ENCODE measurements around the gene ATP9B. TPM values are rescaled to one million over a fixed set of nuclear protein-coding genes. Genes with fewer than 3 reads are reported as not detected.

ATP9B gene
- total RNA-seq, 1 donor from 2014 or later = 33.2 TPM

DNA sequence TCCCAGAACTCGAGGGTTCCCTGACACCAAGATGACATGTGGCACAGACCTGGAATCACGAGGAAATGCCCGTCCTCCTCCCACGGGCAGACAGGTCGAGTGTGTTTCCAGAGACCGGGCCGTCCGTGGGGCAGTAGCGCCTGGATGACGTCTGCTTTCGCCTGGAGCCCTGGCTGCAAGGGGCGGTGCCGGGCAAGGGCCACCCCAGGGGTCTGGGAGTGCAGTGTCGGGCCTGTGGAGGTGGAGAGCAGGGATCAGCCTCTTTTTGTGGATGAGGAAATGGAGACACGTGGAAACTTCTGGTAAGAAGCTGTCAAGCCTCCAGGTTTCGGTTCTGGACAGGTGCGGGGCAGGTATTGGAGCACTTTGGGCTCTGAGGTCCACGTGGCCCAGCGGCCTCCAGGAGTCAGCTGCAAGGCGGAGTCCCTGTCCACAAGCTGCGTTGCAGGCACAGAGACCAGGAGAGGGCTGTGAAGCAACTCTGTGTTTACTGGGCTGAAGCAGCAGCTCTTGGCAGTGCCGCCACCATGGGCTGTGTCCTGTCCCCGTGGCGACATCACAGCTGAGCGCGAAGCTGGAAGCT, 352.2 kb downstream of the ATP9B start:
- no peak overlapping the region for H3K9ac ChIP-seq
- no peaks in the 10 kb centered on the region for H3K9me3 ChIP-seq (ENCODE audit: low read depth)
- no peak overlapping the region for H3K4me2 ChIP-seq
- no peak overlapping the region for H2AFZ ChIP-seq (replicated peaks)
- peaks cover 8% of the 10 kb centered on the region for H3K27me3 Mint-ChIP-seq (ENCODE audit: insufficient read depth, low read depth)
- no peaks in the 10 kb centered on the region for H3K36me3 ChIP-seq
- no peak for DNase-seq (ENCODE audit: low spot score)
- H3K9me3 Mint-ChIP-seq = no peaks in the 10 kb centered on the region
- peaks cover 1% of the 10 kb centered on the region for H3K36me3 Mint-ChIP-seq
- TF ChIP-seq, protein P1, sequence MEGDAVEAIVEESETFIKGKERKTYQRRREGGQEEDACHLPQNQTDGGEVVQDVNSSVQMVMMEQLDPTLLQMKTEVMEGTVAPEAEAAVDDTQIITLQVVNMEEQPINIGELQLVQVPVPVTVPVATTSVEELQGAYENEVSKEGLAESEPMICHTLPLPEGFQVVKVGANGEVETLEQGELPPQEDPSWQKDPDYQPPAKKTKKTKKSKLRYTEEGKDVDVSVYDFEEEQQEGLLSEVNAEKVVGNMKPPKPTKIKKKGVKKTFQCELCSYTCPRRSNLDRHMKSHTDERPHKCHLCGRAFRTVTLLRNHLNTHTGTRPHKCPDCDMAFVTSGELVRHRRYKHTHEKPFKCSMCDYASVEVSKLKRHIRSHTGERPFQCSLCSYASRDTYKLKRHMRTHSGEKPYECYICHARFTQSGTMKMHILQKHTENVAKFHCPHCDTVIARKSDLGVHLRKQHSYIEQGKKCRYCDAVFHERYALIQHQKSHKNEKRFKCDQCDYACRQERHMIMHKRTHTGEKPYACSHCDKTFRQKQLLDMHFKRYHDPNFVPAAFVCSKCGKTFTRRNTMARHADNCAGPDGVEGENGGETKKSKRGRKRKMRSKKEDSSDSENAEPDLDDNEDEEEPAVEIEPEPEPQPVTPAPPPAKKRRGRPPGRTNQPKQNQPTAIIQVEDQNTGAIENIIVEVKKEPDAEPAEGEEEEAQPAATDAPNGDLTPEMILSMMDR (IDR thresholded peaks at IDR 0.05) = no peak
- H3K79me2 ChIP-seq (ENCODE audit: low read depth) = no peaks in the 10 kb centered on the region
- no peaks in the 10 kb centered on the region for H3K27me3 ChIP-seq
- H3K27ac ChIP-seq = no peak overlapping the region
- H3K4me1 Mint-ChIP-seq = peaks cover 24% of the 10 kb centered on the region
- H3K4me1 ChIP-seq = peaks cover 8% of the 10 kb centered on the region
- H3F3A ChIP-seq (ENCODE audit: low read depth) = peaks cover 14% of the 10 kb centered on the region
- no peaks in the 10 kb centered on the region for H4K20me1 ChIP-seq (ENCODE audit: low read depth)
- no peak overlapping the region for H3K4me3 ChIP-seq
- H3K27ac Mint-ChIP-seq = no peak overlapping the region
- H3K4me3 Mint-ChIP-seq = no peak overlapping the region

DNA sequence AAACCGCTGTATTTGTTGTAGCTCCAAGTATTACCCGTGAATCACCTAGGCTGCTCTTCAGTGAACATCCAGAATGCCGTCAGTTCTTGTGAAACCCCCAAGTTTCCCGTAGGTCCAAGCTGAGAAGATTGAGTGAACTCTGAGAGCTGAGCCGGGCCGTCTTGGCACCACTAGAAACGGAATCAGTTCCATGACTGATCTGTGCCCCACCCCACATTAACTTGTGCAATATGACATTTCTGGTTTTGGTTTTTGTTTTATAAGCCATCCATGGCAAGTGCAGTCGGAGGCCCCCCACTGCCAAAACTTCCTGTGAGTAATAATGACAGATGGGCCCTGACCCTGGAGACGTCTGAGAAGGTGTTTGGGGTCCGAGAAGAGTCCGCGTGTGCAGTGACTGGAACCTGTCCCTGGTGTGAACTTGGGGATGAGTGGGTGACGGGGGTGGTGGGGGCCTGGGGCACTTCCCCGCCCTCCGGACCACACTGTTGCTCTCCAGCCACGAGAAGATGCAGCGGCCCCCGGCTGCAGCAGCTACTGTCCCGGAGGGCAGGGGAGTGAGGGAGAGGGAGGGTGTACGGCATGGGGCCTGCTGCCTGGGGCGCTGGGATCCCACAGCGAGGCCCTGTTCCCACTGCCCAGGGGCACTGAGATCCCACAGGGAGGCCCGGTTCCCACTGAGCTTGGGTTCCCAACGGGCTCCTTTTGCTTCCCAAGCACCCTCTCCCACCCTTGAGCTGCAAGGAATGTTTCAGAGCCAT, 353.0 kb downstream of the ATP9B start:
- Histone ChIP-seq H3K27me3 (no peaks in the 10 kb centered on the region), H3F3A (ENCODE audit: low read depth) (peaks cover 14% of the 10 kb centered on the region), H3K4me3 (no peak overlapping the region), H3K4me1 (peaks cover 8% of the 10 kb centered on the region), H3K9me3 (ENCODE audit: low read depth) (no peaks in the 10 kb centered on the region), H3K9ac (no peak overlapping the region), H3K79me2 (ENCODE audit: low read depth) (no peaks in the 10 kb centered on the region), H3K4me2 (no peak overlapping the region), H3K27ac (no peak overlapping the region), H2AFZ (replicated peaks) (no peak overlapping the region), H3K36me3 (no peaks in the 10 kb centered on the region), H4K20me1 (ENCODE audit: low read depth) (no peaks in the 10 kb centered on the region)
- DNase-seq (ENCODE audit: low spot score) = no peak
- peaks cover 24% of the 10 kb centered on the region for H3K4me1 Mint-ChIP-seq
- TF ChIP-seq EZH2phosphoT487 (IDR thresholded peaks at IDR 0.05) (no peak), EZH2 (IDR thresholded peaks at IDR 0.05) (no peak)
- TF ChIP-seq, protein P1 (IDR thresholded peaks at IDR 0.05) = no peak
- H3K9me3 Mint-ChIP-seq = no peaks in the 10 kb centered on the region
- peak overlapping the region; percentile 81 for H3K27ac Mint-ChIP-seq
- H3K27me3 Mint-ChIP-seq (ENCODE audit: insufficient read depth, low read depth) = peaks cover 8% of the 10 kb centered on the region
- H3K4me3 Mint-ChIP-seq = no peak overlapping the region
- H3K36me3 Mint-ChIP-seq = peaks cover 1% of the 10 kb centered on the region

DNA sequence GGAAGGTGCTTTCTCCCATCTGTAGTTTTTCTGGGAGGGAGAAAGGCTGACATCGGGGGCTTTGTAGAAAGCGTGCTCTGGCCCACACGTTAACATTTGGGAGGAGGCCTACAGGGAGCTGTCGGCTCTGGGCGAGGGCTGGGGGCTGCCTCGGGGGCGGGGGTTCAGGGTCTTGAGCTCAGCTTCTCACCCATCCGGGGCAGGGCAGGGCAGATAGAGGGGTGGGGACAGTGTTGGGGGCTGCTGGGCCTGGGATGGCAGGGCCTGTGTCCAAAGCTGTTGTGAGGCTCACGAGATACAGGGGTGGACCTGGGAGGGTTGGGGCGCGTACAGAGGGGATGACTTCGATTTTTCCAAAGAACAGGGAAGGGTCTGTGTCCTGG, 353.6 kb downstream of the ATP9B start:
- Histone ChIP-seq H3K27ac (no peak overlapping the region), H3K4me1 (peaks cover 8% of the 10 kb centered on the region), H2AFZ (replicated peaks) (no peak overlapping the region), H4K20me1 (ENCODE audit: low read depth) (no peaks in the 10 kb centered on the region), H3K36me3 (no peaks in the 10 kb centered on the region), H3K79me2 (ENCODE audit: low read depth) (no peaks in the 10 kb centered on the region), H3K4me2 (no peak overlapping the region), H3K27me3 (no peaks in the 10 kb centered on the region), H3K4me3 (no peak overlapping the region), H3K9me3 (ENCODE audit: low read depth) (no peaks in the 10 kb centered on the region), H3F3A (ENCODE audit: low read depth) (peaks cover 14% of the 10 kb centered on the region), H3K9ac (no peak overlapping the region)
- DNase-seq (ENCODE audit: low spot score) = no peak
- Mint-ChIP-seq H3K27ac (no peak overlapping the region), H3K9me3 (no peaks in the 10 kb centered on the region), H3K4me1 (peaks cover 24% of the 10 kb centered on the region), H3K27me3 (ENCODE audit: insufficient read depth, low read depth) (peaks cover 8% of the 10 kb centered on the region), H3K4me3 (no peak overlapping the region), H3K36me3 (peaks cover 1% of the 10 kb centered on the region)
- no peak for TF ChIP-seq EZH2 (IDR thresholded peaks at IDR 0.05)
- TF ChIP-seq, protein P1 (IDR thresholded peaks at IDR 0.05) = no peak
- TF ChIP-seq EZH2phosphoT487 (IDR thresholded peaks at IDR 0.05) = no peak
